ENCODE results near the gene CADPS. TPM values are rescaled to one million over a fixed set of nuclear protein-coding genes. Genes with fewer than 3 reads are reported as not detected.

Gene CADPS
- polyA plus RNA-seq, 1 donor from 2014 or later: 118 TPM

DNA sequence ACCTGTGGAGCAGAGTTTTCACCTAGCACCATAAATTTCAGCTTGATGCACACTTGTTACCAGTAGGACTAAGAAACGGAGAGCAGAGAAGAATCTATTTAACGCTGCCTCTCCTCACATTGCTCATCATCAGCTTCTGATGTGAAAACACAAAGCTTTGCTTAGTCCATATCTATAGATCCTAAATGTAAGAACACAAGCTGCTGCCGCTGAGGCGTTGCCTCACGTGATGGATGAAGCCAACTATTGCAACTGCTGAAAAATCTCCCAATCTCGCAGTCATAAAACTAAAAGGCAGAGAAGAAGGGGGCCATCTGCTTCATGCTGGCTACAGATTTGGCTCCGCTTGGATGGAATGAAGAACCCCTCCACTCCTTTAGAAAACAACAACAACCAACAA, 42.7 kb downstream of the CADPS start:
- Histone ChIP-seq H3K4me3 (ENCODE audit: low read length) (no peak overlapping the region), H3K79me2 (replicated peaks; ENCODE audit: insufficient read depth, low read length) (no peaks in the 10 kb centered on the region), H3K4me2 (ENCODE audit: low read length) (no peak overlapping the region), H3K9ac (ENCODE audit: low read length) (no peak overlapping the region), H3K9me3 (ENCODE audit: low read length) (no peaks in the 10 kb centered on the region), H3K27me3 (ENCODE audit: insufficient read depth, low read depth, low read length) (no peaks in the 10 kb centered on the region), H3F3A (ENCODE audit: insufficient read depth, low read length, poor library complexity, severe bottlenecking) (no peaks in the 10 kb centered on the region), H3K27ac (ENCODE audit: low read length) (no peak overlapping the region), H2AFZ (ENCODE audit: low read depth, low read length) (no peak overlapping the region), H4K20me1 (ENCODE audit: insufficient read depth) (no peaks in the 10 kb centered on the region), H3K36me3 (ENCODE audit: insufficient read depth, low read length) (no peaks in the 10 kb centered on the region), H3K9me2 (ENCODE audit: insufficient read depth, low read length) (no peaks in the 10 kb centered on the region)
- TF ChIP-seq RAD21 (conservative IDR thresholded peaks at IDR 0.05) (no peak), POLR2AphosphoS5 (IDR thresholded peaks at IDR 0.05) (no peak), TAF1 (IDR thresholded peaks at IDR 0.05; ENCODE audit: low read depth) (no peak), EP300 (conservative IDR thresholded peaks at IDR 0.05; ENCODE audit: poor library complexity, severe bottlenecking) (no peak), MXI1 (conservative IDR thresholded peaks at IDR 0.05; ENCODE audit: poor library complexity, severe bottlenecking) (no peak), EZH2 (IDR thresholded peaks at IDR 0.05; ENCODE audit: borderline replicate concordance, insufficient read depth, low read length, poor library complexity, severe bottlenecking) (no peak)
- TF ChIP-seq, protein P1, sequence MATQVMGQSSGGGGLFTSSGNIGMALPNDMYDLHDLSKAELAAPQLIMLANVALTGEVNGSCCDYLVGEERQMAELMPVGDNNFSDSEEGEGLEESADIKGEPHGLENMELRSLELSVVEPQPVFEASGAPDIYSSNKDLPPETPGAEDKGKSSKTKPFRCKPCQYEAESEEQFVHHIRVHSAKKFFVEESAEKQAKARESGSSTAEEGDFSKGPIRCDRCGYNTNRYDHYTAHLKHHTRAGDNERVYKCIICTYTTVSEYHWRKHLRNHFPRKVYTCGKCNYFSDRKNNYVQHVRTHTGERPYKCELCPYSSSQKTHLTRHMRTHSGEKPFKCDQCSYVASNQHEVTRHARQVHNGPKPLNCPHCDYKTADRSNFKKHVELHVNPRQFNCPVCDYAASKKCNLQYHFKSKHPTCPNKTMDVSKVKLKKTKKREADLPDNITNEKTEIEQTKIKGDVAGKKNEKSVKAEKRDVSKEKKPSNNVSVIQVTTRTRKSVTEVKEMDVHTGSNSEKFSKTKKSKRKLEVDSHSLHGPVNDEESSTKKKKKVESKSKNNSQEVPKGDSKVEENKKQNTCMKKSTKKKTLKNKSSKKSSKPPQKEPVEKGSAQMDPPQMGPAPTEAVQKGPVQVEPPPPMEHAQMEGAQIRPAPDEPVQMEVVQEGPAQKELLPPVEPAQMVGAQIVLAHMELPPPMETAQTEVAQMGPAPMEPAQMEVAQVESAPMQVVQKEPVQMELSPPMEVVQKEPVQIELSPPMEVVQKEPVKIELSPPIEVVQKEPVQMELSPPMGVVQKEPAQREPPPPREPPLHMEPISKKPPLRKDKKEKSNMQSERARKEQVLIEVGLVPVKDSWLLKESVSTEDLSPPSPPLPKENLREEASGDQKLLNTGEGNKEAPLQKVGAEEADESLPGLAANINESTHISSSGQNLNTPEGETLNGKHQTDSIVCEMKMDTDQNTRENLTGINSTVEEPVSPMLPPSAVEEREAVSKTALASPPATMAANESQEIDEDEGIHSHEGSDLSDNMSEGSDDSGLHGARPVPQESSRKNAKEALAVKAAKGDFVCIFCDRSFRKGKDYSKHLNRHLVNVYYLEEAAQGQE (IDR thresholded peaks at IDR 0.05; ENCODE audit: borderline replicate concordance): no peak
- TF ChIP-seq, protein P2, sequence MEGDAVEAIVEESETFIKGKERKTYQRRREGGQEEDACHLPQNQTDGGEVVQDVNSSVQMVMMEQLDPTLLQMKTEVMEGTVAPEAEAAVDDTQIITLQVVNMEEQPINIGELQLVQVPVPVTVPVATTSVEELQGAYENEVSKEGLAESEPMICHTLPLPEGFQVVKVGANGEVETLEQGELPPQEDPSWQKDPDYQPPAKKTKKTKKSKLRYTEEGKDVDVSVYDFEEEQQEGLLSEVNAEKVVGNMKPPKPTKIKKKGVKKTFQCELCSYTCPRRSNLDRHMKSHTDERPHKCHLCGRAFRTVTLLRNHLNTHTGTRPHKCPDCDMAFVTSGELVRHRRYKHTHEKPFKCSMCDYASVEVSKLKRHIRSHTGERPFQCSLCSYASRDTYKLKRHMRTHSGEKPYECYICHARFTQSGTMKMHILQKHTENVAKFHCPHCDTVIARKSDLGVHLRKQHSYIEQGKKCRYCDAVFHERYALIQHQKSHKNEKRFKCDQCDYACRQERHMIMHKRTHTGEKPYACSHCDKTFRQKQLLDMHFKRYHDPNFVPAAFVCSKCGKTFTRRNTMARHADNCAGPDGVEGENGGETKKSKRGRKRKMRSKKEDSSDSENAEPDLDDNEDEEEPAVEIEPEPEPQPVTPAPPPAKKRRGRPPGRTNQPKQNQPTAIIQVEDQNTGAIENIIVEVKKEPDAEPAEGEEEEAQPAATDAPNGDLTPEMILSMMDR (IDR thresholded peaks at IDR 0.05; ENCODE audit: poor library complexity, severe bottlenecking): no peak

DNA sequence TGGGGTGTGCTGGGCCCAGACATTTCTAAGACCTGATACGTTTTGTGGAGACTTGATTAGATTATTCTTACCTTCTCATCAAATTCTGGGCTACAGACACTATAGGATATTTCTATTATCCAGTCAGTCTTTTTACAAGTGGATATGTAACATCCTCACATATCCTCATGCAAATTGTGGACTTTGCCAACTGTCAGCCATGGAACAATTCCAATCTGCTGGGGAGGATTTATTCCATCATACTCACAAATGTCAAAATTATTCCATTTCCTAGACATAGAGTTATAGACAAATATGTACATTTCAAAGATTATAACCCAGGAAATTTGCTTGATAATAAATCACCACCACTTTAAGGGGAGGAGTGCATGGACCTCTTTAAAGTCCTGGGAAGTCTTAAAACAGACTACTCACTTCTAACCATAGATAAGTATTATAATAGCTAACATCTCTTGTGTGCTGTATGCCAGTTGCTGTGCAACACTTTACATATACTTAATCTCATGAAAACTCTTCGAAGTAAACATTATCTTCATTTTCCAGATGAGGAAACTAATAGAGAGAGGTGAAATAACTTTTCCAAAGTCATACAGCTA, 44.4 kb downstream of the CADPS start:
- no peaks in the 10 kb centered on the region for H3K36me3 ChIP-seq (ENCODE audit: insufficient read depth, low read length)
- no peaks in the 10 kb centered on the region for H3K9me2 ChIP-seq (ENCODE audit: insufficient read depth, low read length)
- no peak for TF ChIP-seq EP300 (conservative IDR thresholded peaks at IDR 0.05; ENCODE audit: poor library complexity, severe bottlenecking)
- no peak for TF ChIP-seq RAD21 (conservative IDR thresholded peaks at IDR 0.05)
- TF ChIP-seq, protein P1 (IDR thresholded peaks at IDR 0.05; ENCODE audit: borderline replicate concordance): no peak
- no peaks in the 10 kb centered on the region for H3K27me3 ChIP-seq (ENCODE audit: insufficient read depth, low read depth, low read length)
- no peaks in the 10 kb centered on the region for H3K79me2 ChIP-seq (replicated peaks; ENCODE audit: insufficient read depth, low read length)
- no peak overlapping the region for H3K4me2 ChIP-seq (ENCODE audit: low read length)
- no peaks in the 10 kb centered on the region for H3K9me3 ChIP-seq (ENCODE audit: low read length)
- H3K27ac ChIP-seq (ENCODE audit: low read length): peak overlapping the region; percentile 29
- H2AFZ ChIP-seq (ENCODE audit: low read depth, low read length): no peak overlapping the region
- H4K20me1 ChIP-seq (ENCODE audit: insufficient read depth): no peaks in the 10 kb centered on the region
- H3K9ac ChIP-seq (ENCODE audit: low read length): no peak overlapping the region
- no peaks in the 10 kb centered on the region for H3F3A ChIP-seq (ENCODE audit: insufficient read depth, low read length, poor library complexity, severe bottlenecking)
- H3K4me3 ChIP-seq (ENCODE audit: low read length): peak overlapping the region; percentile 14

Measured in neural cell (in vitro differentiated cells).